ENCODE results near the gene ARHGAP18. TPM values are rescaled to one million over a fixed set of nuclear protein-coding genes. Genes with fewer than 3 reads are reported as not detected.

The ARHGAP18 gene
- total RNA-seq, 1 donor from 2014 or later = 10.2 TPM

DNA sequence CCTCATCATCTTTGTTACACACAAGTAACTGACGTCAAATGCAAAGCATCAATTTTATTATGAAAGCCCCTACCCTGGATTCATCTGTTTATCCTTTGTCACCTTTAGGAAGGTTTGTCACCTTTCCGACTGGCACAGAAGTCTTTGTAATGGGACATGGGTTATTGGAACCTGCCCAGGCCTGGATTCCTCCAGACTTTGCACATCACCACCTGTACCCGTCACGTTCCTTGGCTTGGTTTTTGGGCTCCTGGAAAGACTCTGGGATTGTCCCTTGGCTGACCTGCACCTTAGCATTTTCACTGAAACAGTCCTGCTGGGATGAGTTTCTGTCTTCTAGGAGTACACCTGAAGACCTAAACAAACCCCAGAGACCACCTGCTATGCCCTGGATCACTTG lies 15.4 kb upstream of the ARHGAP18 start:
- no peak for DNase-seq (ENCODE audit: low spot score in 2 of 2)
- FAIRE-seq = no peak

DNA sequence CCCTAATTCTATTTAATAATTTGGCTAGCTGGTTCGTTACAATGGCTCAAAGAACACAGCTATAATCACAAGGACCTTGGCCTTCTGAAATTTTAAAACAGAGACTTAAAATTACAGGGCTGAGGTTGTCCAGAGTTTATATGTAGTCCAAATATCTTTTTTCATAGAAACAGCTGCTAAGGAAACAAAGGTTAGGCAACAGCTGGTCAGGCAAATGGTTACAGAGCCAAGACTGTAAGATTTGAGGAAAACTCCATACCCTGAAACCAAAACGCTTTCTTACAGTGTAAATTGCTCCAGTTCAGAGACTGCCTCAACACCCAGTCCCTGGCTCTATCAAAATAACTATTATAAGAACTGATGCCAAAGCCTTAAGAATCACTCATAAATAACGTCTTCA lies 9.7 kb upstream of the ARHGAP18 start:
- no peak for DNase-seq (ENCODE audit: low spot score in 2 of 2)
- FAIRE-seq = no peak

DNA sequence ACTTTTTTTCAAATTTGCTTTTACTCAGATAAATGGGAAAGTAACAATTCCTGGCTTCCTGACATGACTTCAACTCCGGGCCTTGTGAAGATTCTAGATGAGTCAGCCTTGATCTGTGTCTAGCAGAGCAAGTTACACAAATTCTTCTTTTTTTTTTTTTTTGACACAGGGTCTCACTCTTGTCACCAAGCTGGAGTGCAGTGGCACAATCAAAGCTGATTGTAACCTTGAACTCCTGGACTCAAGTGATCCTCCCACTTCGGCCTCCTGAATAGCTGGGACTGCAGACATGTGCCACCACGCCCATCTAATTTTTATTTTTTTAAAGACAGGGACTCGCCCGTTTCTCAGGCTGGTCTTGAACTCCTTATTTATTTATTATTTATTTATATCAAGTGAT lies 7.3 kb upstream of the ARHGAP18 start:
- DNase-seq (ENCODE audit: low spot score in 2 of 2) (no peak), FAIRE-seq (no peak)

DNA sequence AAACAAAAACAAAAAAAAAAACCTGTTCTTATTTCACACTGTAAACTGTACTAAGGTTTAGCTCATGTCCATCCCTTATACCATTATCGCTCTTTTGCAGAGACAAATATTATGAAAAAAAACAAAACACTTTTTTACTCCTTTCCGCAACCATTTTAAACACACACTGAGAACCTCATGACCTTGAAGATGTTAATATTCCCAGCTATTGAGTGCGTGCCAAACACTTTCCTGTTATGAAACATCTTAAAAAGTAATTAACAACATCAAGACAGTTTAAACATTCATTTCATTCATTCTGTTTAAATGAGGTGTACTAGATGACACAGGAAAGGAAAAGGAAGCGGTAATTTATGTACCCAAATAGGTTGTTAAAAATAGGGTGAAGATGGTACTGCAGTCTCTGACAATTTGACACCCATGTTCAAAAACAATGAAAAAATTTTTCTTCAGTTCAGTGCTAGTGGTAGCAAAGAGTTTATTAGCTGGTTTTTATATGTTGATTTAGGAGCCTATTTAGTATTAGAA lies 3.9 kb upstream of the ARHGAP18 start:
- FAIRE-seq = no peak
- no peak for DNase-seq (ENCODE audit: low spot score in 2 of 2)

DNA sequence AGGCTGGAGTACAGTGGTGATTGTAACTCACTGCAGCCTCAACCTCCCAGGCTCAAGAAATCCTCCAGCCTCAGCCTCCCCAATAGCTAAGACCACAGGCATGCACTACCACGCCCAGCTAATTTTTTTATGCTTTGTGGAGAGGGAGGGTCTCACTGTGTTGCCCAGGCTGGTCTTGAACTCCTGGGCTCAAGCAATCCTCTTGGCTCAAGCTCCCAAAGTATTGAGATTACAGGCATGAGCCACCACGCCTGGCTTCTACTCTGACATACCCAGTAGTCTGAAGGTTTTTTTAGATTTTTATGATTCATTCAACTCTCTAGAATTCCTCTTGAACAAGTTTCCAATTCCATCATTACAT lies 1.3 kb upstream of the ARHGAP18 start:
- FAIRE-seq (no peak), DNase-seq (ENCODE audit: low spot score in 2 of 2) (no peak)

- FAIRE-seq (no peak), DNase-seq (ENCODE audit: low spot score in 2 of 2) (no peak)
Observed at GRCh38 chr6:129710450-129711270, 683 bp upstream of the ARHGAP18 start.

- FAIRE-seq (no peak), DNase-seq (ENCODE audit: low spot score in 2 of 2) (no peak)
Observed at GRCh38 chr6:129709196-129709768, 695 bp downstream of the ARHGAP18 start.

DNA sequence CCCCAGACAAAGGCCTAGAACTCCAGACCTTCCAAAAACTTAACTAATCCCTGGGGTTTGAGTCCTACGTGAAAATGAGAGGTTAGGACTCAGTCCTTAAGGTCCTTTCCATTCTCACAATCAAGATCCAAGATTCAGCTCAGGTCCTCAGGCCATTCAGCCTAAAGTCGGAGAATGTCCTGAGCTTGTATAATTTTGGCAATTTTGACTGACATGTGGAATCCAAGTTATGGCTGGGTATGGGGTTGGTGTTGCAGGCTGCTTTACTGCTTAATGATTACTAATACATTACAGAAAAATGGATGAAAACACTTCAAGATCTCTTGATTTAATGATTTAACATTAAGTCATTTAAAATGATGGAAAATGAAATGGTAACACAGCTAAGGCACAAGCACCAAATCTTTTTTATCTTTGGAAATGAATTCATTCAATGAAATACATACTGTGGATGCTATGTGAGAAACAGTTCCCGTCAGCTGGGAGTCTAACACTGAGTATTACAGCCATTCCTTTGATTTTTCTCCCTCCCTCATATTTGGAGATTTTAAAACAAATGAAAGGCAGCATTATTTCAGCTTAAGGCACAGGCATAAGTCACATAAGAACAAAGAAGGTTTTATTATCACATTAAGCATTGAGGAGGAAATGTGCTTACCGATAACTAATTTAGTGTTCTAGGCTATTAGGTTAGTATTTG lies 1.3 kb downstream of the ARHGAP18 start:
- FAIRE-seq (no peak), DNase-seq (ENCODE audit: low spot score in 2 of 2) (no peak)

GRCh38 chr6:129707882-129708495 lies 2.0 kb downstream of the ARHGAP18 start:
- no peak for FAIRE-seq
- no peak for DNase-seq (ENCODE audit: low spot score in 2 of 2)

DNA sequence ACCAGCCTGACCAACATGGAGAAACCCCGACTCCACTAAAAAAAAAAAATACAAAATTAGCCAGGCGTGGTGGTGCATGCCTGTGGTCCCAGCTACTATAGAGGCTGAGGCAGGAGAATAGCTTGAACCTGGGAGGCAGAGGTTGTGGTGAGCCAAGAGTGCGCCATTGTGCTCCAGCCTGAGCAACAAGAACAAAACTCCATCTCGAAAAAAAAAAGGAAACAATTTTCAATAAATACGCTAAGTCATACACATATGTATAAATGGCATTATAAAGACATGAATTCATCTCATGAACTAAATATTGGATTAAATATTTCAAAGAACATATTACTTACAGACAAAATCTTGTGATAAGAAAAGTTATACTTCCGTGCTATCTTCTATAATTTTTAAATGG lies 2.9 kb downstream of the ARHGAP18 start:
- FAIRE-seq (no peak), DNase-seq (ENCODE audit: low spot score in 2 of 2) (no peak)

- FAIRE-seq (no peak), DNase-seq (ENCODE audit: low spot score in 2 of 2) (no peak)
Observed at GRCh38 chr6:129705212-129705611, 4.8 kb downstream of the ARHGAP18 start.

- no peak for FAIRE-seq
- no peak for DNase-seq (ENCODE audit: low spot score in 2 of 2)
Observed at GRCh38 chr6:129704708-129705107, 5.3 kb downstream of the ARHGAP18 start.

DNA sequence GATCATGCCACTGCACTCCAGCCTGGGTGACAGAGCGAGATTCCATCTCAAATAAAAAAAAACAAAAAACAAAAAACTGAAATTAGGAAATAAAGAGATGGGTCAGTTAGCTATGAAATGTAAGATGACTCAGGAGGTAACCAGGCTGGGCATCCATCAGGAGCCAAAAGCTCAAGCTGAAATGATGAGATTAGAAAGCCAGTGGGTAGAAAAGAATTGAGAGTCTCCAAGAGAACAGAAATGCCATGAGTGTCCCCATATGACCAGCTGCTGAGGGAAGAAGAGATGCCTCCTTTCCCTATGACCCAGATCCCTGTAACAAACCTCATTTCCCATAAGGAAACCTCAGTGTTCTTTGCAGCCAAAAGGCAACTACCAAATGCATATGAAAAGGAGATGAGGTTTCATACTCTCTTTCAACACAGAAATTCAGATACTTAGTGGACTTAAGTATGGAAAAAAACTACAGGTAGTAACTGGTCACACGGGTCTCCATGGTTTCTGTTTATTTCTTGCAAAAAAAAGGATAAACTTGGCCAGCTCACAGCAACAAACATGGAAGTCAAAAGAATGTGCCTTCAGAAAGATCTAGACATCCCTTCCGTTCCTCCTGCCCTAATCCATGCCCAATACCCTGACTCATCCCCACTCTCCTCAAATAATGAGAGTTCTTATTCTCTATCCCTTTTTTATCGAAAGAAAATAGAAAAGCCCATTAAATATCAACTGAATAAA lies 8.1 kb downstream of the ARHGAP18 start:
- DNase-seq (ENCODE audit: low spot score in 2 of 2) (no peak), FAIRE-seq (no peak)

DNA sequence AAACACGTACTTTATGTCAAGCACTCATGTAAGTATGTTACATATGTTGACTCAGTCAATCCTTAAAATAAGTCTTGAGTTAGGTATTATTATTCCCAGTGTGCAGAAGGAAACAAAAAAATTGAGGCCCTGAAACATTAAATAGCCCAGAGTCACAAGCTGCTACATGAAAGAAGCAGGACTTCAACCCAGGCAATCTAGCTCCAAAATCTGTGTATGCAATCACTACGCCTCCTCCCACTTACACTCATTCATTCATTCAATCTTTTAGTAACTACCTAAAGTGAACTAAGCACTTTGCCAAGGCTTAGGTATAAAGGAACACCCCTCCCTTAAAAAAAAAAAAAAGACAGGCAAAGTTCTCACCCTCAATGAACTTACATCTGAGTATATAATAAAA lies 9.3 kb downstream of the ARHGAP18 start:
- DNase-seq (ENCODE audit: low spot score in 2 of 2) (no peak), FAIRE-seq (no peak)

GRCh38 chr6:129699659-129700058 lies 10.3 kb downstream of the ARHGAP18 start:
- FAIRE-seq (no peak), DNase-seq (ENCODE audit: low spot score in 2 of 2) (no peak)

GRCh38 chr6:129698430-129698829 lies 11.5 kb downstream of the ARHGAP18 start:
- no peak for DNase-seq (ENCODE audit: low spot score in 2 of 2)
- no peak for FAIRE-seq

- FAIRE-seq (no peak), DNase-seq (ENCODE audit: low spot score in 2 of 2) (no peak)
Observed at GRCh38 chr6:129697788-129698187, 12.2 kb downstream of the ARHGAP18 start.

DNA sequence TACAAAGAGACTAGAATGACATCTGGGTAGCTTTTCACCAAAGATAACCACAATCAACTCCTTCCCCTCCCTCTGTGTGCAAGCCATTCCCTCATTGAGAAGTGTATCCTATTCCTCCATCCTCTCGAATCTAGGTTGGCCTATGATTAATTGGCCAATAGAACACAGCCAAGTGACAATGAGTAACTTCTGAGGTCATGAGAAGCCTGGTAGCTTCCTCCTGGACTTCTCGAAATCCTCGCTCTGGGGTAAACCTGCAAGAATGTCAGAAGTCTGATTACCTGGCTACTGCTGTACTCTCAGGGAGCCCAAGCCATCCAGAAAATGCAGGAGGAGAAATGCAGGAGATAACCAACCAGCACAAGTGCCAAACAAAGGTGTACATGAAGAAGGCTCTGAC lies 13.1 kb downstream of the ARHGAP18 start:
- FAIRE-seq = no peak

GRCh38 chr6:129696028-129696418 lies 14.0 kb downstream of the ARHGAP18 start:
- DNase-seq (ENCODE audit: low spot score in 2 of 2) (no peak), FAIRE-seq (no peak)

More for the DNA sequence above, 13.1 kb downstream of the ARHGAP18 start:
- no peak for DNase-seq (ENCODE audit: low spot score in 2 of 2)

GRCh38 chr6:129695373-129696027 lies 14.5 kb downstream of the ARHGAP18 start:
- DNase-seq (ENCODE audit: low spot score in 2 of 2) (no peak), FAIRE-seq (no peak)

Measured in frontal cortex (tissue), 4 donors.